HCT116 (cell line): ENCODE data around the gene WAS. TPM values are rescaled to one million over a fixed set of nuclear protein-coding genes. Genes with fewer than 3 reads are reported as not detected.

ENCODE experiments used
- ATAC-seq: fragments of 200-7000 bp; cut with Tn5 transposase; 2 replicates; pipeline ENCODE4 v1.9.1; 2020; ENCODE audit warnings: mild to moderate bottlenecking, moderate library complexity
- BruUV-seq: library from RNA; stranded (reverse); fragments of 400-500 nt; replicated peaks from 2 replicates; lab custom pipeline; 2021; lab: Mats Ljungman, UMichigan
- CTCF ChIA-PET: fragments of 300-600 bp; sonication (Branson Sonifier 250); formaldehyde crosslinking; loops from one replicate; lab custom pipeline; 2021; ENCODE audit warnings: antibody characterized with exemption; lab: Charles Lee
- POLR2A ChIA-PET: fragments of 300-600, 350-600 bp; sonication (Branson Sonifier 250); formaldehyde crosslinking; loops from one replicate; lab custom pipeline; 2021; ENCODE audit warnings: antibody characterized with exemption; lab: Charles Lee
- RAD21 ChIA-PET, 2 experiments: fragments of 300-600 bp; sonication (Branson Sonifier 250); formaldehyde crosslinking; loops; one replicate each; lab custom pipeline; 2023; ENCODE audit warnings: low total read pairs in 2 of 2; ENCODE audit not compliant: uncharacterized antibody in 2 of 2, unreplicated experiment in 2 of 2, low non-redundant PET in 1 of 2; lab: Charles Lee
- DNase-seq: peaks from one replicate; pipeline ENCODE4 v3.0.0-alpha.2; 2010; ENCODE audit warnings: low read depth, low spot score
- H2AFZ ChIP-seq: fragments of 200-600 bp; shearing (Covaris generic), sonication (generic); 2 replicates; pipeline ENCODE4 v1.6.1; 2017; ENCODE audit warnings: low read depth, mixed run types, mixed read lengths, antibody characterized with exemption, low read length; ENCODE audit not compliant: poor library complexity, severe bottlenecking
- H3K27ac ChIP-seq: 2 replicates; pipeline ENCODE4 v1.5.1; 2012; ENCODE audit warnings: low read depth, low read length
- H3K27me3 ChIP-seq: fragments of 200-600 bp; sonication (generic); 2 replicates; pipeline ENCODE4 v1.6.1; 2016; ENCODE audit warnings: mixed run types, low read length, mixed read lengths; ENCODE audit not compliant: insufficient read depth
- H3K36me3 ChIP-seq, 2 experiments: fragments of 200-500 bp in 1 of 2; fragments of 200-600 bp in 1 of 2; sonication (Bioruptor generic) in 1 of 2; sonication (generic) in 1 of 2; 2 replicates each; pipeline versions ENCODE4 v1.5.1 to v1.6.1; 2014 to 2016; ENCODE audit warnings: low read length in 2 of 2, inconsistent platforms in 1 of 2, mixed read lengths in 1 of 2, mixed run types in 1 of 2; ENCODE audit not compliant: insufficient read depth in 2 of 2, control insufficient read depth in 1 of 2
- H3K4me1 ChIP-seq, 2 experiments: fragments of 200-600 bp in 1 of 2; sonication (generic) in 1 of 2; 2 replicates each; pipeline versions ENCODE4 v1.5.1 to v1.6.1; 2012 to 2017; ENCODE audit warnings: low read length in 2 of 2, inconsistent platforms in 1 of 2, mild to moderate bottlenecking in 1 of 2, mixed read lengths in 1 of 2, mixed run types in 1 of 2, moderate library complexity in 1 of 2; ENCODE audit not compliant: insufficient read depth in 2 of 2, control insufficient read depth in 1 of 2
- H3K4me2 ChIP-seq: fragments of 200-600 bp; sonication (generic); 2 replicates; pipeline ENCODE4 v1.6.1; 2017; ENCODE audit warnings: mixed run types, low read length, mixed read lengths
- H3K4me3 ChIP-seq, 2 experiments: fragments of 200-600 bp in 1 of 2; sonication (generic) in 1 of 2; replicated peaks in 1 of 2; 2 replicates each; pipeline ENCODE4 v1.5.1; 2011 to 2016; ENCODE audit warnings: low read length in 2 of 2, control low read depth in 1 of 2, low read depth in 1 of 2, mild to moderate bottlenecking in 1 of 2, mixed read lengths in 1 of 2, mixed run types in 1 of 2
- H3K79me2 ChIP-seq: fragments of 200-600 bp; sonication (generic); 2 replicates; pipeline ENCODE4 v1.6.1; 2017; ENCODE audit warnings: mild to moderate bottlenecking, mixed run types, low read length, moderate library complexity, mixed read lengths; ENCODE audit not compliant: insufficient read depth
- H3K9ac ChIP-seq: fragments of 200-600 bp; sonication (generic); 2 replicates; pipeline ENCODE4 v1.6.1; 2016; ENCODE audit warnings: low read length, mixed read lengths
- H3K9me2 ChIP-seq: fragments of 200-600 bp; sonication (generic), shearing (Covaris generic); 2 replicates; pipeline ENCODE4 v1.6.1; 2017; ENCODE audit warnings: mixed run types, mild to moderate bottlenecking, moderate library complexity; ENCODE audit not compliant: insufficient read depth
- H3K9me3 ChIP-seq, 2 experiments: fragments of 200-500 bp in 1 of 2; fragments of 200-600 bp in 1 of 2; sonication (Bioruptor generic) in 1 of 2; sonication (generic) in 1 of 2; 2 replicates each; pipeline ENCODE4 v1.6.1; 2014 to 2017; ENCODE audit warnings: low read length in 2 of 2, mixed read lengths in 2 of 2, inconsistent platforms in 1 of 2, low read depth in 1 of 2, mild to moderate bottlenecking in 1 of 2, mixed run types in 1 of 2, moderate library complexity in 1 of 2; ENCODE audit not compliant: control insufficient read depth in 1 of 2, insufficient read depth in 1 of 2
- H4K20me1 ChIP-seq: fragments of 200-600 bp; sonication (generic), shearing (Covaris generic); 2 replicates; pipeline ENCODE4 v1.6.1; 2017; ENCODE audit warnings: mixed run types, mild to moderate bottlenecking, moderate library complexity; ENCODE audit not compliant: insufficient read depth
- CEBPB ChIP-seq: IDR thresholded peaks from 2 replicates; pipeline ENCODE4 v1.6.1; 2012; ENCODE audit warnings: low read depth
- ELF1 ChIP-seq: IDR thresholded peaks from 2 replicates; pipeline ENCODE4 v1.6.1; 2012; ENCODE audit warnings: low read depth, borderline replicate concordance
- EZH2 ChIP-seq: fragments of 200-600 bp; sonication (generic); IDR thresholded peaks from 2 replicates; pipeline ENCODE4 v1.6.1; 2017; ENCODE audit warnings: antibody characterized with exemption, mixed run types
- JUND ChIP-seq: IDR thresholded peaks from 2 replicates; pipeline ENCODE4 v1.6.1; 2012
- POLR2A ChIP-seq: IDR thresholded peaks from 2 replicates; pipeline ENCODE4 v1.7.0; 2011; ENCODE audit warnings: borderline replicate concordance; ENCODE audit not compliant: insufficient read depth, insufficient read length; ENCODE audit errors: extremely low read depth
- RAD21 ChIP-seq: IDR thresholded peaks from 2 replicates; pipeline ENCODE4 v1.6.1; 2012; ENCODE audit warnings: low read depth, mild to moderate bottlenecking
- SIN3A ChIP-seq: IDR thresholded peaks from 2 replicates; pipeline ENCODE4 v1.6.1; 2012; ENCODE audit warnings: low read depth
- TCF7L2 ChIP-seq: IDR thresholded peaks from 2 replicates; pipeline ENCODE4 v1.7.0; 2011; ENCODE audit warnings: borderline replicate concordance, inconsistent platforms; ENCODE audit not compliant: insufficient read depth, insufficient read length; ENCODE audit errors: extremely low read depth
- intact Hi-C: fragments of 100-400 bp; cut with micrococcal nuclease; formaldehyde crosslinking; loops from 2 replicates; pipeline ENCODE4 v1.10.0; 2022
- total RNA-seq: library from RNA; stranded (reverse); gene quantifications from one replicate; pipeline ENCODE4 v1.2.1, GENCODE V29; 2021; ENCODE audit not compliant: unreplicated experiment
- TF ChIP-seq, protein P1 (sequence below): IDR thresholded peaks from 2 replicates; pipeline ENCODE4 v1.6.1; 2011; ENCODE audit warnings: mild to moderate bottlenecking, low read length, moderate library complexity; ENCODE audit not compliant: insufficient replicate concordance; ENCODE audit errors: extremely low read depth
- TF ChIP-seq, protein P2 (sequence below), 3 experiments: fragments of 200-600 bp in 1 of 3; sonication (generic) in 1 of 3; IDR thresholded peaks in 2 of 3; conservative IDR thresholded peaks in 1 of 3; 2 replicates each; pipeline ENCODE4 v1.5.1; 2012 to 2017; ENCODE audit warnings: low read depth in 2 of 3, low read length in 2 of 3, antibody characterized with exemption in 1 of 3, borderline replicate concordance in 1 of 3, control low read depth in 1 of 3, mild to moderate bottlenecking in 1 of 3, mixed read lengths in 1 of 3, mixed run types in 1 of 3, moderate library complexity in 1 of 3; ENCODE audit not compliant: insufficient read depth in 1 of 3

WAS gene
- total RNA-seq, 1 experiment from 2014 or later = 0.84 TPM

DNA sequence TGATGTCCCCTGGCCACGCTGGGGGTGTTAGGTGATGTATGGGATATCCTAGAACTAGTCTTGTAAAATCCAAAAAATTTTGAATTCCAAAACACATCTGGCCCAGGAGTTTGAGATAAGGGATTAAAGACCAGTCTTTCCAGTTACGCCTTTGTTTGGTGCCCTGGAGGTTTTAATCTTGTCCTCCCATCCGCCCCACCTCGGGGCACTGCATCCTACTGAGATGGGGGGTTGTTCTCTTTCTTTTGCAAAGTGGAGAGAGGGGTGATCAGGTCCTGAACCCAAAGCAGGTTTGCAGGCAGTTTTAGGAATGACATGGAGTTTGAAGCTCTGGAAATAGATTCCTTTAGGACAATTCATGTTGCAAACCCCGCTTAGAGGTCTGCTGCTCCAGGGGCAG, 14.7 kb downstream of the WAS start:
- no peak for DNase-seq
- no peak overlapping the region for H3K4me3 ChIP-seq
- no peaks in the 10 kb centered on the region for H3K9me2 ChIP-seq
- CTCF ChIA-PET = no interaction called here
- RAD21 ChIA-PET = no interaction called here
- no peak for ATAC-seq
- H3K4me2 ChIP-seq = peak overlapping the region; percentile 91; the same call in 1 of the 2 replicates
- peaks cover 5 to 9% of the 10 kb centered on the region in 2 experiments; a peak in 3 of 4 replicates for H3K36me3 ChIP-seq
- TF ChIP-seq EZH2 = no peak
- TF ChIP-seq JUND = no peak
- TF ChIP-seq CEBPB = no peak
- TF ChIP-seq, protein P1, sequence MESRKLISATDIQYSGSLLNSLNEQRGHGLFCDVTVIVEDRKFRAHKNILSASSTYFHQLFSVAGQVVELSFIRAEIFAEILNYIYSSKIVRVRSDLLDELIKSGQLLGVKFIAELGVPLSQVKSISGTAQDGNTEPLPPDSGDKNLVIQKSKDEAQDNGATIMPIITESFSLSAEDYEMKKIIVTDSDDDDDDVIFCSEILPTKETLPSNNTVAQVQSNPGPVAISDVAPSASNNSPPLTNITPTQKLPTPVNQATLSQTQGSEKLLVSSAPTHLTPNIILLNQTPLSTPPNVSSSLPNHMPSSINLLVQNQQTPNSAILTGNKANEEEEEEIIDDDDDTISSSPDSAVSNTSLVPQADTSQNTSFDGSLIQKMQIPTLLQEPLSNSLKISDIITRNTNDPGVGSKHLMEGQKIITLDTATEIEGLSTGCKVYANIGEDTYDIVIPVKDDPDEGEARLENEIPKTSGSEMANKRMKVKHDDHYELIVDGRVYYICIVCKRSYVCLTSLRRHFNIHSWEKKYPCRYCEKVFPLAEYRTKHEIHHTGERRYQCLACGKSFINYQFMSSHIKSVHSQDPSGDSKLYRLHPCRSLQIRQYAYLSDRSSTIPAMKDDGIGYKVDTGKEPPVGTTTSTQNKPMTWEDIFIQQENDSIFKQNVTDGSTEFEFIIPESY = no peak
- H3K27me3 ChIP-seq = no peaks in the 10 kb centered on the region
- H3K79me2 ChIP-seq = peaks cover 42% of the 10 kb centered on the region
- BruUV-seq = no TSS peak
- no peaks in the 10 kb centered on the region for H3K9me3 ChIP-seq
- H3K4me1 ChIP-seq = peaks cover 4 to 16% of the 10 kb centered on the region in 2 experiments
- H3K9ac ChIP-seq = no peak overlapping the region
- POLR2A ChIA-PET = no interaction called here
- H2AFZ ChIP-seq = no peak overlapping the region
- intact Hi-C loops = no loop called here
- H3K27ac ChIP-seq = no peak overlapping the region
- no peaks in the 10 kb centered on the region for H4K20me1 ChIP-seq

DNA sequence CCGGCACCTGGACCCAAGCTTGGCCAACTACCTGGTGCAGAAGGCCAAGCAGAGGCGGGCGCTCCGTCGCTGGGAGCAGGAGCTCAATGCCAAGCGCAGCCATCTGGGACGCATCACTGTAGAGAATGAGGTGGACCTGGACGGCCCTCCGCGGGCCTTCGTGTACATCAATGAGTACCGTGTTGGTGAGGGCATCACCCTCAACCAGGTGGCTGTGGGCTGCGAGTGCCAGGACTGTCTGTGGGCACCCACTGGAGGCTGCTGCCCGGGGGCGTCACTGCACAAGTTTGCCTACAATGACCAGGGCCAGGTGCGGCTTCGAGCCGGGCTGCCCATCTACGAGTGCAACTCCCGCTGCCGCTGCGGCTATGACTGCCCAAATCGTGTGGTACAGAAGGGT, 16.6 kb downstream of the WAS start:
- TF ChIP-seq SIN3A (no peak), RAD21 (no peak), POLR2A (no peak), ELF1 (no peak), TCF7L2 (no peak), EZH2 (no peak)
- TF ChIP-seq, protein P2, sequence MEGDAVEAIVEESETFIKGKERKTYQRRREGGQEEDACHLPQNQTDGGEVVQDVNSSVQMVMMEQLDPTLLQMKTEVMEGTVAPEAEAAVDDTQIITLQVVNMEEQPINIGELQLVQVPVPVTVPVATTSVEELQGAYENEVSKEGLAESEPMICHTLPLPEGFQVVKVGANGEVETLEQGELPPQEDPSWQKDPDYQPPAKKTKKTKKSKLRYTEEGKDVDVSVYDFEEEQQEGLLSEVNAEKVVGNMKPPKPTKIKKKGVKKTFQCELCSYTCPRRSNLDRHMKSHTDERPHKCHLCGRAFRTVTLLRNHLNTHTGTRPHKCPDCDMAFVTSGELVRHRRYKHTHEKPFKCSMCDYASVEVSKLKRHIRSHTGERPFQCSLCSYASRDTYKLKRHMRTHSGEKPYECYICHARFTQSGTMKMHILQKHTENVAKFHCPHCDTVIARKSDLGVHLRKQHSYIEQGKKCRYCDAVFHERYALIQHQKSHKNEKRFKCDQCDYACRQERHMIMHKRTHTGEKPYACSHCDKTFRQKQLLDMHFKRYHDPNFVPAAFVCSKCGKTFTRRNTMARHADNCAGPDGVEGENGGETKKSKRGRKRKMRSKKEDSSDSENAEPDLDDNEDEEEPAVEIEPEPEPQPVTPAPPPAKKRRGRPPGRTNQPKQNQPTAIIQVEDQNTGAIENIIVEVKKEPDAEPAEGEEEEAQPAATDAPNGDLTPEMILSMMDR (IDR thresholded peaks at IDR 0.05 in 2 of 3, conservative IDR thresholded peaks at IDR 0.05 in 1 of 3; ENCODE audit: borderline replicate concordance in 1 of 3, insufficient read depth in 1 of 3, low read depth in 2 of 3, low read length in 2 of 3) = no peak
- TF ChIP-seq, all 23 proteins: peak for 0
- BruUV-seq = no TSS peak
- peaks cover 56% of the 10 kb centered on the region for H3K79me2 ChIP-seq

More for the DNA sequence above, 16.6 kb downstream of the WAS start:
- intact Hi-C loops = no loop called here
- H3K27ac ChIP-seq = no peak overlapping the region
- CTCF ChIA-PET = no interaction called here
- ATAC-seq (no peak), DNase-seq (no peak)
- H4K20me1 ChIP-seq = 0 out of 2 replicates have a peak, but pooled peaks cover 4% of the 10 kb centered on the region
- no peak overlapping the region for H2AFZ ChIP-seq
- peaks cover 4 to 28% of the 10 kb centered on the region in 2 experiments for H3K4me1 ChIP-seq
- RAD21 ChIA-PET = no interaction called here
- H3K27me3 ChIP-seq = no peaks in the 10 kb centered on the region
- H3K9me3 ChIP-seq = no peaks in the 10 kb centered on the region
- H3K9ac ChIP-seq = no peak overlapping the region
- H3K9me2 ChIP-seq = no peaks in the 10 kb centered on the region
- H3K4me2 ChIP-seq = no peak overlapping the region
- H3K4me3 ChIP-seq = no peak overlapping the region
- peaks cover 5 to 9% of the 10 kb centered on the region in 2 experiments; a peak in 3 of 4 replicates for H3K36me3 ChIP-seq
- POLR2A ChIA-PET = no interaction called here
